Kidney epithelial cell (primary cell): Measurements from ENCODE around the gene GZMM. TPM values are rescaled to one million over a fixed set of nuclear protein-coding genes. Genes with fewer than 3 reads are reported as not detected.
A peak's percentile ranks its signal among the peaks of the same experiment; 100 is the strongest.

Source experiments
- DNase-seq: peaks from one replicate; pipeline ENCODE4 v3.0.0-alpha.2; 2010; ENCODE audit warnings: low read depth
- H3K27me3 ChIP-seq: 2 replicates; pipeline ENCODE4 v1.6.0; 2011; ENCODE audit warnings: low read length; ENCODE audit not compliant: control insufficient read depth, insufficient read depth
- H3K36me3 ChIP-seq: 2 replicates; pipeline ENCODE4 v1.5.1; 2011; ENCODE audit warnings: low read length; ENCODE audit not compliant: control insufficient read depth, insufficient read depth
- H3K4me3 ChIP-seq: 2 replicates; pipeline ENCODE4 v1.5.1; 2011; ENCODE audit warnings: low read depth, mild to moderate bottlenecking, control low read depth, low read length
- CTCF ChIP-seq: IDR thresholded peaks from 2 replicates; pipeline ENCODE4 v1.5.1; 2011; ENCODE audit warnings: mild to moderate bottlenecking, moderate library complexity, low read length, control low read depth, inconsistent platforms; ENCODE audit not compliant: insufficient read depth, poor library complexity, severe bottlenecking
- total RNA-seq: library from RNA; depleted of rRNA; stranded (reverse); fragments of >200 nt; gene quantifications from 2 replicates; pipeline ENCODE4 v1.2.3, GENCODE V29; 2015

Gene GZMM
- total RNA-seq, 1 donor from 2014 or later: not detected

GRCh38 chr19:504616-505015 is 39.2 kb upstream of the GZMM start:
- H3K4me3 ChIP-seq: no peak overlapping the region
- DNase-seq: no peak
- H3K36me3 ChIP-seq: no peaks in the 10 kb centered on the region
- TF ChIP-seq CTCF: no peak
- peaks cover 4% of the 10 kb centered on the region for H3K27me3 ChIP-seq

DNA sequence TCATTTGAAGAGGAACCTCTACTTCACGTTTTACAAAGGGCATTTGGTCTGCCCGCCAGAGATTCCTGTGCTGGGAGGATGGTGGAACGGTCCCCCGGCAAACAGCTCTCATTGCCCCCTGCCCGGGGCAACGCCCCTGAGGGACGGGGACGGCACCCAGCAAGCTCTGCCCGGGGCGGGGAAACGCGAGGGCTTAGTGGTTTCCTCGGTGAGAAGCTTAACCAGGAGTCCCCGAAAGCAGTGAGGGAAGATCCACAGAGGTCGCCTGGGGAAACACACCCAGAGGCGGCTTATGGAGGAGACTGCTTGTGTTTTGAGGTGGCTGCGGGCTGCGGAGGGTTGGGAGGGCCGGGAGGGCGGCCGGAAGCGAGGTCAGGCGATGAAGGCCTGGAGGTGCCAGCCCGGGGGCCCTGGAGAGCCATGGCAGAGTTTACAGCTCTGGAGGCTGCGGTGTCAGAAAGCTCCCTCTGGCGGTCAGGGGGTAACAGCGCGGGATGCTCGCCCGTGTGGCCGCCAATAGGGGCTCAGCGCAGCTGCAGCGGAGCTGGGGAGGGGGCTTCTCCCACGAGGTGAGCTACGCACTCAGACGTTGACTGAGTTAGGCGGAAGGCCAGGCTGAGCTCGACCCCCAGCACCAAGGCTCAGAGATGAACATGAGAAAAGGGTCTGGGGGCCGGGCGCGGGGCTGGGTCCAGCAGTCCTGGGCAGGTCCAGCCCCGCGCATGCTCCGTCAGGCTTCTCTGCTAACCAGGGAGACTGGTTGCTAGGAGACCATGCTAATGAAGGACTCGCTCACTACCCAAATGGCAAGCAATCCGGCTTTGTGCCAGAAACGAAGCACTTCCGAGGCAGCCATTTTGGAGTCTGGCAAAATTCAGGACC is 37.2 kb upstream of the GZMM start:
- no peaks in the 10 kb centered on the region for H3K27me3 ChIP-seq
- peak; percentile 100 for TF ChIP-seq CTCF
- DNase-seq: peak; percentile 100
- H3K36me3 ChIP-seq: no peaks in the 10 kb centered on the region
- peak overlapping the region; percentile 86 for H3K4me3 ChIP-seq

DNA sequence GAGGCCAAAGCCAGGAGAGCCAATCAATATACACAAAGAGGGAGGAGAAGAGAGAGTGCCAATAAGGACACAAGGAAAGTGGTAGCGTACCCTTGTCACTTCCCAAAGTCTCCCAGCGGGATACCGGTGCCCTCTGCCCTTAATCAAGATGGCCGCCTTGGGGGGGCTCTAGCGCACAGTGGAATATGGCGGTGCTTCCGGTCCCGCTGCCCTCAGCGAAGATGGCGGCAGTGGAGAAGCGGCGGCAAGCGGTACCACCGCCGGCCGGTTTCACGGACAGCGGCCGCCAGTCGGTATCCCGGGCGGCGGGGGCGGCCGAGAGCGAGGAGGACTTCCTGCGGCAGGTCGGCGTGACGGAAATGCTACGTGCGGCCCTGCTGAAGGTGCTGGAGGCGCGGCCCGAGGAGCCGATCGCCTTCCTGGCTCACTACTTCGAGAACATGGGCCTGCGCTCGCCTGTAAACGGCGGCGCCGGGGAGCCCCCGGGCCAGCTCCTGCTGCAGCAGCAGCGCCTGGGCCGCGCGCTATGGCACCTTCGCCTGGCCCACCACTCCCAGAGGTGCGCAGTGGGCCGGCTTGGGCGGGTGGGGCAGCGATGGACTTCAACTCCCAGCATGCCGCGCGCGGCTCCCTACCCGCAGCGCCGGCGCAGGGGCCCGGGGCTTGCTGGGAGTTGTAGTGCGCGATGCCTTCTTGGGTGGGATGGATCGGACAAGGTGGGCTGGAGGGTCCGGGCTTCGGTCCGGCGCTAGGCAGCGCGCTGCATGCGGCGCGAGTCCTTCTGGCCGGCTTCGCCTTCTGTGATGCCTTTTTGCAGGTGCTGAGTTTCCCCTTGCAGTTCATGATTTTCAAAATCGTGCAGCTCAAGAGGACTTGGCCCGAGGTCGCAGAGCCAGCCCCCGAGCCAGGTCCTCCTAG is 36.3 kb upstream of the GZMM start, which contains the start of gene TPGS1:
TSS of gene TPGS1 (plus strand) at position 212 of the 918 bp plus-strand sequence. CDS start at position 222, 10 bp downstream.
- DNase-seq: no peak
- TF ChIP-seq CTCF: no peak
- H3K27me3 ChIP-seq: no peaks in the 10 kb centered on the region
- H3K4me3 ChIP-seq: peak within 1 kb of the TSS; percentile 86
- H3K36me3 ChIP-seq: no peaks in the 10 kb centered on the region

GRCh38 chr19:508204-509150 is 35.4 kb upstream of the GZMM start:
- Histone ChIP-seq H3K27me3 (no peaks in the 10 kb centered on the region), H3K36me3 (no peaks in the 10 kb centered on the region), H3K4me3 (peak overlapping the region; percentile 86)
- no peak for TF ChIP-seq CTCF
- no peak for DNase-seq

DNA sequence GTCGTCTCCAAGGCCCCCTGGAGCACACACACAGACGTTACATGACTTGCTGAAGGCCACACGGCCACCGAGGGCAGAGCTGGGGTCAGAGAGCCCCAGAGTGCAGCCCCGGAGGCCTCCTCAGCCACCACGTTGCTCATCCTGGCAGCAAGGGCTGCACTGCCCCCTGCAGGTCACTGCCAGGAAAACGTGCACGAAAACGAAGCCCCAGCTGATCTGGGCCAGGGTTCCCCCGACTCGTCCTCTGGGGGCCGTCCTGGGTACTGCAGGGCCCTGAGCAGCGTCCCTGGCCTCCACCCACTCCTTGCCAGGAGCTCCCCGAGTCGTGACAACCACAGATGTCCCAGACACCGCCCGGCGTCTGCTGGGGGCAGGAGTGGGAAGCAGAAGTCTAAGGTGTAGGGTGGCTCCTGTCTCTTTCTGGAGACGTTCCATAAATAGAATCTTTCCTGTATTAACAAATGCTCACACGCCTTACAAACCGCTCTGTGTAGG is 33.2 kb upstream of the GZMM start:
- no peak overlapping the region for H3K4me3 ChIP-seq
- peak; percentile 98 for TF ChIP-seq CTCF
- H3K27me3 ChIP-seq: no peaks in the 10 kb centered on the region
- DNase-seq: no peak
- H3K36me3 ChIP-seq: no peaks in the 10 kb centered on the region
